Panc1 (cell line): ENCODE data around the gene IFFO2. TPM values are rescaled to one million over a fixed set of nuclear protein-coding genes. Genes with fewer than 3 reads are reported as not detected.

Experiments used
- ATAC-seq: fragments of 200-7000 bp; cut with Tn5 transposase; 2 replicates; pipeline ENCODE4 v1.9.1; 2020; ENCODE audit warnings: mild to moderate bottlenecking, moderate library complexity
- BruUV-seq: library from RNA; stranded (reverse); fragments of 400-500 nt; replicated peaks from 2 replicates; lab custom pipeline; 2021; lab: Mats Ljungman, UMichigan
- CTCF ChIA-PET: fragments of 300-600 bp; sonication (Branson Sonifier 250); formaldehyde crosslinking; loops from one replicate; lab custom pipeline; 2022; ENCODE audit warnings: antibody characterized with exemption; lab: Charles Lee
- POLR2A ChIA-PET: fragments of 300-600 bp; sonication (Branson Sonifier 250); formaldehyde crosslinking; loops from one replicate; lab custom pipeline; 2022; ENCODE audit warnings: antibody characterized with exemption; lab: Charles Lee
- DNase-seq: peaks from one replicate; pipeline ENCODE4 v3.0.0-alpha.2; 2010; ENCODE audit warnings: low read depth, low spot score
- H3K27ac ChIP-seq: 2 replicates; pipeline ENCODE4 v1.5.1; 2011; ENCODE audit warnings: mild to moderate bottlenecking, low read length, inconsistent platforms
- H3K27me3 ChIP-seq: fragments of 200-500 bp; sonication (Bioruptor generic); 2 replicates; pipeline ENCODE4 v1.6.0; 2014; ENCODE audit warnings: low read length, inconsistent platforms; ENCODE audit not compliant: control insufficient read depth, insufficient read depth
- H3K36me3 ChIP-seq: fragments of 200-500 bp; sonication (Bioruptor generic); 2 replicates; pipeline ENCODE4 v1.5.1; 2014; ENCODE audit warnings: inconsistent platforms, mild to moderate bottlenecking, low read length, moderate library complexity; ENCODE audit not compliant: control insufficient read depth, insufficient read depth
- H3K4me1 ChIP-seq: 2 replicates; pipeline ENCODE4 v1.5.1; 2011; ENCODE audit warnings: inconsistent platforms, mild to moderate bottlenecking, low read length, moderate library complexity; ENCODE audit not compliant: control insufficient read depth, insufficient read depth
- H3K4me3 ChIP-seq, 2 experiments: 2 replicates each; pipeline ENCODE4 v1.5.1; 2011 to 2012; ENCODE audit warnings: low read depth in 2 of 2, low read length in 2 of 2, mild to moderate bottlenecking in 2 of 2, inconsistent platforms in 1 of 2, moderate library complexity in 1 of 2
- H3K9me3 ChIP-seq: fragments of 200-500 bp; sonication (Bioruptor generic); 2 replicates; pipeline ENCODE4 v1.5.1; 2014; ENCODE audit warnings: low read depth, mild to moderate bottlenecking, inconsistent platforms, low read length, moderate library complexity; ENCODE audit not compliant: control insufficient read depth, insufficient read depth
- CTCF ChIP-seq: fragments of 450-650 bp; IDR thresholded peaks from 2 replicates; pipeline ENCODE4 v1.5.1; 2017; ENCODE audit warnings: mild to moderate bottlenecking
- POLR2AphosphoS5 ChIP-seq: IDR thresholded peaks from 2 replicates; pipeline ENCODE4 v1.6.1; 2012; ENCODE audit warnings: mild to moderate bottlenecking, low read depth, low read length, moderate library complexity
- REST ChIP-seq, 2 experiments: IDR thresholded peaks; 2 replicates each; pipeline ENCODE4 v1.6.1; 2011 to 2012; ENCODE audit warnings: low read depth in 2 of 2, control low read depth in 1 of 2, low read length in 1 of 2, mild to moderate bottlenecking in 1 of 2, moderate library complexity in 1 of 2; ENCODE audit not compliant: insufficient read depth in 1 of 2
- SIN3A ChIP-seq: IDR thresholded peaks from 2 replicates; pipeline ENCODE4 v1.6.1; 2012; ENCODE audit warnings: low read depth, mild to moderate bottlenecking, low read length, moderate library complexity, borderline replicate concordance; ENCODE audit not compliant: insufficient read depth
- TCF7L2 ChIP-seq: IDR thresholded peaks from 2 replicates; pipeline ENCODE4 v1.6.1; 2011; ENCODE audit warnings: mild to moderate bottlenecking, low read depth, low read length, inconsistent platforms
- in situ Hi-C: cut with HindIII; loops from 2 replicates; pipeline ENCODE4 v1.10.0; 2016; ENCODE audit warnings: low sequenced_read_pairs, low pct_unique_long_range_greater_than_20kb
- intact Hi-C: fragments of 100-400 bp; cut with micrococcal nuclease; formaldehyde crosslinking; loops from one replicate; pipeline ENCODE4 v1.10.0; 2022; ENCODE audit not compliant: unreplicated experiment
- total RNA-seq: library from RNA; stranded (reverse); gene quantifications from one replicate; pipeline ENCODE4 v1.2.1, GENCODE V29; 2021; ENCODE audit not compliant: unreplicated experiment

Gene IFFO2
- total RNA-seq, 1 experiment from 2014 or later: 59.4 TPM

- POLR2A ChIA-PET: interaction anchor here (0.7 kb wide), 1 partner anchor 9 kb away, joined by 3 read pairs; no protein-coding TSS in a partner anchor
Observed at GRCh38 chr1:18950401-18951026, 6.0 kb downstream of the IFFO2 start.

More at GRCh38 chr1:18950401-18951026, 6.0 kb downstream of the IFFO2 start:
- BruUV-seq: no TSS peak
- DNase-seq (no peak), ATAC-seq (peak; percentile 30)
- no peaks in the 10 kb centered on the region for H3K36me3 ChIP-seq
- no peaks in the 10 kb centered on the region for H3K27me3 ChIP-seq
- no peaks in the 10 kb centered on the region for H3K9me3 ChIP-seq
- peak overlapping the region; percentile 71 to 85 for H3K4me3 ChIP-seq
- H3K27ac ChIP-seq: peak overlapping the region; percentile 89
- CTCF ChIA-PET: interaction anchor here (0.6 to 1.5 kb wide), 3 partner anchors 12 to 37 kb away, joined by 3 to 4 read pairs (median 4); no protein-coding TSS in a partner anchor
- intact Hi-C loops: loop anchor here (5.0 to 10.0 kb wide), 3 partner anchors 38 to 124 kb away; no protein-coding TSS in a partner anchor
- in situ Hi-C loops: no loop called here
- TF ChIP-seq POLR2AphosphoS5 (no peak), CTCF (no peak), TCF7L2 (no peak), REST (IDR thresholded peaks at IDR 0.05; ENCODE audit: insufficient read depth in 1 of 2, low read depth in 2 of 2, low read length in 1 of 2) (no peak), SIN3A (no peak)
- H3K4me1 ChIP-seq: peaks cover 75% of the 10 kb centered on the region
